GM23338 (cell line): ENCODE results near the gene POM121L2.

ENCODE experiments used
- EZH2 ChIP-seq: fragments of 200-600 bp; sonication (generic); IDR thresholded peaks from one replicate; pipeline ENCODE4 v1.8.0; 2017; ENCODE audit warnings: antibody characterized with exemption, mild to moderate bottlenecking, low read depth; ENCODE audit not compliant: unreplicated experiment
- EZH2phosphoT487 ChIP-seq: fragments of 200-600 bp; sonication (generic); IDR thresholded peaks from one replicate; pipeline ENCODE4 v1.8.1; 2018; ENCODE audit warnings: antibody characterized with exemption; ENCODE audit not compliant: unreplicated experiment
- JUNB ChIP-seq: IDR thresholded peaks from one replicate; pipeline ENCODE4 v1.6.1; 2016; ENCODE audit warnings: antibody characterized with exemption; ENCODE audit not compliant: unreplicated experiment
- NANOG ChIP-seq: IDR thresholded peaks from 2 replicates; pipeline ENCODE4 v1.6.1; 2016; ENCODE audit warnings: antibody characterized with exemption, borderline replicate concordance
- POLR2AphosphoS5 ChIP-seq: IDR thresholded peaks from 2 replicates; pipeline ENCODE4 v1.6.1; 2016; ENCODE audit warnings: antibody characterized with exemption, low read depth
- REST ChIP-seq: IDR thresholded peaks from one replicate; pipeline ENCODE4 v1.6.1; 2018; ENCODE audit warnings: antibody characterized with exemption; ENCODE audit not compliant: unreplicated experiment
- STAT1 ChIP-seq: IDR thresholded peaks from one replicate; pipeline ENCODE4 v1.6.1; 2016; ENCODE audit warnings: antibody characterized with exemption; ENCODE audit not compliant: unreplicated experiment
- ZNF114 ChIP-seq: fragments of 250-450 bp; sonication (Bioruptor Pico); IDR thresholded peaks from 2 replicates; pipeline ENCODE4 v1.5.0; 2020; ENCODE audit warnings: mild to moderate bottlenecking, moderate library complexity
- ZNF331 ChIP-seq: fragments of 250-450 bp; sonication (Bioruptor Pico); IDR thresholded peaks from 2 replicates; pipeline ENCODE4 v1.5.0; 2020; ENCODE audit warnings: low read depth, mild to moderate bottlenecking, moderate library complexity
- TF ChIP-seq, protein P1 (sequence below), 2 experiments: fragments of 200-600 bp in 1 of 2; sonication (generic) in 1 of 2; conservative IDR thresholded peaks; 2 replicates each; pipeline versions ENCODE4 v1.5.1 to v1.6.1; 2016 to 2017; ENCODE audit warnings: antibody characterized with exemption in 2 of 2, low read depth in 2 of 2, mild to moderate bottlenecking in 2 of 2, moderate library complexity in 1 of 2
- TF ChIP-seq, protein P2 (sequence below): IDR thresholded peaks from 2 replicates; pipeline ENCODE4 v1.6.1; 2016; ENCODE audit warnings: antibody characterized with exemption

GRCh38 chr6:27290065-27290849 lies 21.8 kb downstream of the POM121L2 start:
- TF ChIP-seq, protein P1, sequence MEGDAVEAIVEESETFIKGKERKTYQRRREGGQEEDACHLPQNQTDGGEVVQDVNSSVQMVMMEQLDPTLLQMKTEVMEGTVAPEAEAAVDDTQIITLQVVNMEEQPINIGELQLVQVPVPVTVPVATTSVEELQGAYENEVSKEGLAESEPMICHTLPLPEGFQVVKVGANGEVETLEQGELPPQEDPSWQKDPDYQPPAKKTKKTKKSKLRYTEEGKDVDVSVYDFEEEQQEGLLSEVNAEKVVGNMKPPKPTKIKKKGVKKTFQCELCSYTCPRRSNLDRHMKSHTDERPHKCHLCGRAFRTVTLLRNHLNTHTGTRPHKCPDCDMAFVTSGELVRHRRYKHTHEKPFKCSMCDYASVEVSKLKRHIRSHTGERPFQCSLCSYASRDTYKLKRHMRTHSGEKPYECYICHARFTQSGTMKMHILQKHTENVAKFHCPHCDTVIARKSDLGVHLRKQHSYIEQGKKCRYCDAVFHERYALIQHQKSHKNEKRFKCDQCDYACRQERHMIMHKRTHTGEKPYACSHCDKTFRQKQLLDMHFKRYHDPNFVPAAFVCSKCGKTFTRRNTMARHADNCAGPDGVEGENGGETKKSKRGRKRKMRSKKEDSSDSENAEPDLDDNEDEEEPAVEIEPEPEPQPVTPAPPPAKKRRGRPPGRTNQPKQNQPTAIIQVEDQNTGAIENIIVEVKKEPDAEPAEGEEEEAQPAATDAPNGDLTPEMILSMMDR (conservative IDR thresholded peaks at IDR 0.05; ENCODE audit: low read depth in 2 of 2): no peak
- TF ChIP-seq STAT1: no peak
- TF ChIP-seq EZH2: no peak
- no peak for TF ChIP-seq EZH2phosphoT487
- no peak for TF ChIP-seq POLR2AphosphoS5
- TF ChIP-seq ZNF331 (CRISPR knock-in tag): no peak
- no peak for TF ChIP-seq JUNB
- TF ChIP-seq REST: no peak
- no peak for TF ChIP-seq NANOG
- TF ChIP-seq, protein P2, sequence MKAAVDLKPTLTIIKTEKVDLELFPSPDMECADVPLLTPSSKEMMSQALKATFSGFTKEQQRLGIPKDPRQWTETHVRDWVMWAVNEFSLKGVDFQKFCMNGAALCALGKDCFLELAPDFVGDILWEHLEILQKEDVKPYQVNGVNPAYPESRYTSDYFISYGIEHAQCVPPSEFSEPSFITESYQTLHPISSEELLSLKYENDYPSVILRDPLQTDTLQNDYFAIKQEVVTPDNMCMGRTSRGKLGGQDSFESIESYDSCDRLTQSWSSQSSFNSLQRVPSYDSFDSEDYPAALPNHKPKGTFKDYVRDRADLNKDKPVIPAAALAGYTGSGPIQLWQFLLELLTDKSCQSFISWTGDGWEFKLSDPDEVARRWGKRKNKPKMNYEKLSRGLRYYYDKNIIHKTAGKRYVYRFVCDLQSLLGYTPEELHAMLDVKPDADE: no peak
- TF ChIP-seq ZNF114: no peak
